Fibroblast of pulmonary artery (primary cell): ENCODE measurements around the gene ZNF772.

Experiments used
- DNase-seq: peaks from one replicate; pipeline ENCODE4 v3.0.0-alpha.2; 2010; ENCODE audit warnings: low read depth
- H3K4me3 ChIP-seq: replicated peaks from 2 replicates; pipeline ENCODE4 v1.5.1; 2011; ENCODE audit warnings: low read depth, mild to moderate bottlenecking, control low read depth, low read length, moderate library complexity
- CTCF ChIP-seq: IDR thresholded peaks from 2 replicates; pipeline ENCODE4 v1.5.1; 2011; ENCODE audit warnings: mild to moderate bottlenecking, control low read depth, low read length, inconsistent platforms; ENCODE audit errors: missing control alignments

Gene ZNF772

GRCh38 chr19:57438925-57439324 lies 38.4 kb downstream of the ZNF772 start:
- H3K4me3 ChIP-seq: no peak overlapping the region
- TF ChIP-seq CTCF: no peak
- DNase-seq: no peak

- H3K4me3 ChIP-seq: no peak overlapping the region
- DNase-seq: no peak
- TF ChIP-seq CTCF: no peak
Measured at GRCh38 chr19:57437931-57438330, 39.4 kb downstream of the ZNF772 start.

- H3K4me3 ChIP-seq: peak overlapping the region; percentile 88
- no peak for DNase-seq
- TF ChIP-seq CTCF: no peak
Measured at GRCh38 chr19:57436417-57436816, 40.9 kb downstream of the ZNF772 start.

GRCh38 chr19:57435062-57435978 lies 42.0 kb downstream of the ZNF772 start, which contains the start of gene ZNF749:
Gene ZNF749 (plus strand): TSS chr19:57435325. CDS start chr19:57435579, 254 bp downstream.
- no peak for TF ChIP-seq CTCF
- DNase-seq: peak; percentile 99

GRCh38 chr19:57434386-57435061 lies 42.8 kb downstream of the ZNF772 start:
- peak overlapping the region; percentile 88 for H3K4me3 ChIP-seq
- DNase-seq: no peak
- TF ChIP-seq CTCF: no peak

More at GRCh38 chr19:57435062-57435978, 42.0 kb downstream of the ZNF772 start, which contains the start of gene ZNF749:
- H3K4me3 ChIP-seq: peak within 1 kb of the TSS; percentile 88

- no peak for DNase-seq
- no peak for TF ChIP-seq CTCF
- H3K4me3 ChIP-seq: no peak overlapping the region
Measured at GRCh38 chr19:57421037-57421436, 56.3 kb downstream of the ZNF772 start.
